ENCODE measurements around the gene ZNF804B.

Gene ZNF804B

DNA sequence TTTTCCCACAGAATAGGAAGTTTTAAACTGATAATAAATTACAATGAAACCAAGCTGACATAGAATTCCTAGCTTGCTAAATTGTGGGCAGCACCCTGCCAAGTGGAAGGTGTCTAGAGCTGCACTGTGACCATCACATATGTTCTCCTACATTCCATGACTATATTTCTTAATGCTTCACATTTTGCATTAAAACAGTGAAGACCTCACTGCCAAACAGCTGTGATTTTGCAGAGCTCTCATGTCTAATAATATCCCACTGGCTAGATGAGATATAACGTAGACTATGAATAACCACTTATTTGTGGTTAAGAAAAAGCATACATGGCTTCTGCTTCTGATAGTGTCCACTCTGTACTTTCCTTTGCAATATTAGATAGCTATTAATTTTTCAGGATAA, 264.4 kb downstream of the ZNF804B start:
- TF ChIP-seq JUND (IDR thresholded peaks at IDR 0.05; ENCODE audit: low read depth), result no peak
- in situ Hi-C loops (cut with HindIII; ENCODE audit: low pct_unique_long_range_greater_than_20kb, low sequenced_read_pairs), result no loop called here
- no peak for DNase-seq (ENCODE audit: low read depth in 1 of 2, low spot score in 1 of 2)

GRCh38 chr7:89027781-89028180, 268.3 kb downstream of the ZNF804B start:
- DNase-seq (ENCODE audit: low read depth in 1 of 2, low spot score in 1 of 2), result peak in 1 of 2 experiments; percentile 25
- TF ChIP-seq JUND (IDR thresholded peaks at IDR 0.05; ENCODE audit: low read depth), result no peak
- in situ Hi-C loops (cut with HindIII; ENCODE audit: low pct_unique_long_range_greater_than_20kb, low sequenced_read_pairs), result no loop called here

- DNase-seq (ENCODE audit: low read depth in 1 of 2, low spot score in 1 of 2), result no peak
- in situ Hi-C loops (cut with HindIII; ENCODE audit: low pct_unique_long_range_greater_than_20kb, low sequenced_read_pairs), result no loop called here
- no peak for TF ChIP-seq JUND (IDR thresholded peaks at IDR 0.05; ENCODE audit: low read depth)
These were observed 268.8 kb downstream of the ZNF804B start for GRCh38 chr7:89028319-89028718.

DNA sequence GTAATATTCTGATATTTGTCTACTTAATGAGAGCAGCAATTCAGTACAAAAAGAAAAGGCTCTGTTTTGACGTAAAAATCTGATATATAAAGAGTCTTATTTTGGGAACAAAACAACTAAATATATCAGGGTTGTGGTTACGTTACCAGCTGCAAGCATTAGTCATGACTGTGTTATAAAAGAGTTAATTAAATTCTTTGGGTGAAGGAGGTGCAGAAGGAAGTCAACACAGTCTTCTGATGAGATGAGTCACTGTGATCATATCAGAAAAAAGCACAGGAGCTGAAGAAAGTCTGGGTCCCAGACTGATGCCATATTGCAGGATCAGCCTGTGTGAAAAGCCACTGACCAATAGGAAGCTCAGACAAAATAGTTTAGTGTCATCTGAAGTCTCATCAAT, 270.4 kb downstream of the ZNF804B start:
- in situ Hi-C loops (cut with HindIII; ENCODE audit: low pct_unique_long_range_greater_than_20kb, low sequenced_read_pairs), result no loop called here
- DNase-seq (ENCODE audit: low read depth in 1 of 2, low spot score in 1 of 2), result no peak
- TF ChIP-seq JUND (IDR thresholded peaks at IDR 0.05; ENCODE audit: low read depth), result no peak

- in situ Hi-C loops (cut with HindIII; ENCODE audit: low pct_unique_long_range_greater_than_20kb, low sequenced_read_pairs), result no loop called here
- no peak for DNase-seq (ENCODE audit: low read depth in 1 of 2, low spot score in 1 of 2)
- TF ChIP-seq JUND (IDR thresholded peaks at IDR 0.05; ENCODE audit: low read depth), result no peak
These were observed 281.7 kb downstream of the ZNF804B start for GRCh38 chr7:89041240-89041639.

GRCh38 chr7:89042940-89043339, 283.4 kb downstream of the ZNF804B start:
- no peak for DNase-seq (ENCODE audit: low read depth in 1 of 2, low spot score in 1 of 2)
- in situ Hi-C loops (cut with HindIII; ENCODE audit: low pct_unique_long_range_greater_than_20kb, low sequenced_read_pairs), result no loop called here
- no peak for TF ChIP-seq JUND (IDR thresholded peaks at IDR 0.05; ENCODE audit: low read depth)

DNA sequence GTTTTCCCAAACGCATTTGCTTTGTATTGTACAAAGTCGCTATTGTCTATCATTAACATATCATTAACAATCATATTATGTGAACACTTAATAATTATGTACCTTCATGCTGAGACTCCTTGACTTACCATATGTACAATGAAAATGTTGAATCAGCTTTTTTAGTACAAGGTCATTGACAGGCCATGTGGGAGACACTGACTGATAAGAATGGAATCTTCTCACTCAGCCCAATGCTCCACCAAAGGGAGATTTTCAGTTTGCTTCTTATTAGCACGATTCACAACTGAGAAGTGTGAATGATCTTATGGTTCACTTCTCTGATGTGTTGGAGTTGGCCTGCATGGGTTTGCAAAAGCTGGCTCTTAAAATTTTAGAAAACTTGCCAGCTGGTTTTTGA, 289.5 kb downstream of the ZNF804B start:
- no peak for DNase-seq (ENCODE audit: low read depth in 1 of 2, low spot score in 1 of 2)
- in situ Hi-C loops (cut with HindIII; ENCODE audit: low pct_unique_long_range_greater_than_20kb, low sequenced_read_pairs), result no loop called here
- TF ChIP-seq JUND (IDR thresholded peaks at IDR 0.05; ENCODE audit: low read depth), result no peak

DNA sequence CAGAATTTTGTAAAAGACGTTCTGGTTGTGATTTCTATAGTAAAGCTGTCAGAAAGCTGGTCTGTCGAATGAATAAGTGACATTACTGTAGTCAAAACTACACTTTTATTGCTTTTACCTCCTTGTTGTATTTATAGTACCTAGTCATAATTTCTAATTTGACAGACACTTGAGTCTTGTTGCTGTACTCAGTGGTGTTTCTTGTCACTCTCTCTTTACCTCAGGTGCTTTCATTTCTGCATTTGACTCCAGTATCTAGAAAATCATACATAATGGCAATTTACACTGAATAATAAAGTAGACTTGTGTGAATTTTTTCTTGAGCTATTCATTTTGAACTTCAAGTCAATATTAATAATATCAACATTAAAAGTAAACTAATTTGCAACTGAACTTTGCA, 293.6 kb downstream of the ZNF804B start:
- no peak for DNase-seq (ENCODE audit: low read depth in 1 of 2, low spot score in 1 of 2)
- TF ChIP-seq JUND (IDR thresholded peaks at IDR 0.05; ENCODE audit: low read depth), result no peak
- in situ Hi-C loops (cut with HindIII; ENCODE audit: low pct_unique_long_range_greater_than_20kb, low sequenced_read_pairs), result no loop called here

- no peak for DNase-seq (ENCODE audit: low read depth in 1 of 2, low spot score in 1 of 2)
- no peak for TF ChIP-seq JUND (IDR thresholded peaks at IDR 0.05; ENCODE audit: low read depth)
- in situ Hi-C loops (cut with HindIII; ENCODE audit: low pct_unique_long_range_greater_than_20kb, low sequenced_read_pairs), result no loop called here
These were observed 294.9 kb downstream of the ZNF804B start for GRCh38 chr7:89054361-89054760.

GRCh38 chr7:89060234-89060633, 300.7 kb downstream of the ZNF804B start:
- in situ Hi-C loops (cut with HindIII; ENCODE audit: low pct_unique_long_range_greater_than_20kb, low sequenced_read_pairs), result no loop called here
- no peak for DNase-seq (ENCODE audit: low read depth in 1 of 2, low spot score in 1 of 2)
- TF ChIP-seq JUND (IDR thresholded peaks at IDR 0.05; ENCODE audit: low read depth), result no peak

- in situ Hi-C loops (cut with HindIII; ENCODE audit: low pct_unique_long_range_greater_than_20kb, low sequenced_read_pairs), result no loop called here
- TF ChIP-seq JUND (IDR thresholded peaks at IDR 0.05; ENCODE audit: low read depth), result no peak
- DNase-seq (ENCODE audit: low read depth in 1 of 2, low spot score in 1 of 2), result no peak
These were observed 305.3 kb downstream of the ZNF804B start for GRCh38 chr7:89064831-89065230.

- TF ChIP-seq JUND (IDR thresholded peaks at IDR 0.05; ENCODE audit: low read depth), result no peak
- in situ Hi-C loops (cut with HindIII; ENCODE audit: low pct_unique_long_range_greater_than_20kb, low sequenced_read_pairs), result no loop called here
- no peak for DNase-seq (ENCODE audit: low read depth in 1 of 2, low spot score in 1 of 2)
These were observed 307.5 kb downstream of the ZNF804B start for GRCh38 chr7:89067048-89067447.

GRCh38 chr7:89072081-89072480, 312.6 kb downstream of the ZNF804B start:
- TF ChIP-seq JUND (IDR thresholded peaks at IDR 0.05; ENCODE audit: low read depth), result no peak
- in situ Hi-C loops (cut with HindIII; ENCODE audit: low pct_unique_long_range_greater_than_20kb, low sequenced_read_pairs), result no loop called here
- DNase-seq (ENCODE audit: low read depth in 1 of 2, low spot score in 1 of 2), result no peak

DNA sequence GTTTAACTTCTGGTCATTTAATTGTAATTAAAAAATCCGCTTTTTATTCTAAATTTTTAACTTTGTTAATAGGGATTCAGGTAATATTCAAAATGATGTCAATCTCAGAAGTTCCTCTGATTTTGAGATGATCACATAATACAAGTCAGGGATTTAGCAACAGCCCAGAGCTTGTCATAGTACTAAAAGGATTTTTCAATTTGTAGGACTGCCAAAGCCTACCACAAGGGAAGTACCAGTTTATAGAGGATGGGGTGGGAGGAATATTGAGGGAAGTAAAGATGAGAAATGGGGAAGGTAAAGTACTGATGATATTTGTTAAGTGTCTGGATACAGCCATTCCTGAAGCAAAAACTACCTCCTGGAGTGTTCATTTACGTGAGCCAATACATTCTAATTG, 314.3 kb downstream of the ZNF804B start:
- in situ Hi-C loops (cut with HindIII; ENCODE audit: low pct_unique_long_range_greater_than_20kb, low sequenced_read_pairs), result no loop called here
- TF ChIP-seq JUND (IDR thresholded peaks at IDR 0.05; ENCODE audit: low read depth), result no peak
- DNase-seq (ENCODE audit: low read depth in 1 of 2, low spot score in 1 of 2), result no peak
